Neural cell (in vitro differentiated cells): ENCODE data around the gene EFEMP1. TPM values are rescaled to one million over a fixed set of nuclear protein-coding genes. Genes with fewer than 3 reads are reported as not detected.

Experiments
- H2AFZ ChIP-seq: fragments of 200-600, 300-800 bp; sonication (generic), shearing (Covaris generic); 2 replicates; pipeline ENCODE4 v1.6.0; 2014; ENCODE audit warnings: low read depth, mild to moderate bottlenecking, antibody characterized with exemption, low read length, moderate library complexity
- H3F3A ChIP-seq: fragments of 200-600 bp; shearing (Covaris generic); 2 replicates; pipeline ENCODE4 v1.6.1; 2016; ENCODE audit warnings: mild to moderate bottlenecking, moderate library complexity, mixed read lengths, antibody characterized with exemption, low read length; ENCODE audit not compliant: insufficient read depth, poor library complexity, severe bottlenecking
- H3K27ac ChIP-seq: fragments of 200-600, 300-800 bp; sonication (generic), shearing (Covaris generic); 2 replicates; pipeline ENCODE4 v1.5.1; 2014; ENCODE audit warnings: mild to moderate bottlenecking, low read length, moderate library complexity
- H3K27me3 ChIP-seq: fragments of 300-800, 200-600 bp; sonication (generic), shearing (Covaris generic); 2 replicates; pipeline ENCODE4 v1.6.0; 2014; ENCODE audit warnings: mild to moderate bottlenecking, low read depth, low read length, moderate library complexity; ENCODE audit not compliant: insufficient read depth
- H3K36me3 ChIP-seq: fragments of 300-800, 200-600 bp; sonication (generic), shearing (Covaris generic); 2 replicates; pipeline ENCODE4 v1.5.1; 2014; ENCODE audit warnings: mild to moderate bottlenecking, antibody characterized with exemption, low read length, moderate library complexity; ENCODE audit not compliant: insufficient read depth
- H3K4me2 ChIP-seq: fragments of 300-800, 200-600 bp; sonication (generic), shearing (Covaris generic); 2 replicates; pipeline ENCODE4 v1.6.0; 2014; ENCODE audit warnings: mild to moderate bottlenecking, low read length
- H3K4me3 ChIP-seq: fragments of 300-800, 200-600 bp; sonication (generic), shearing (Covaris generic); 2 replicates; pipeline ENCODE4 v1.5.1; 2014; ENCODE audit warnings: mild to moderate bottlenecking, low read length, moderate library complexity
- H3K79me2 ChIP-seq: fragments of 200-600 bp; shearing (Covaris generic); replicated peaks from 2 replicates; pipeline ENCODE4 v1.6.0; 2014; ENCODE audit warnings: mild to moderate bottlenecking, low read length, moderate library complexity; ENCODE audit not compliant: insufficient read depth
- H3K9ac ChIP-seq: fragments of 300-800, 200-600 bp; sonication (generic), shearing (Covaris generic); 2 replicates; pipeline ENCODE4 v1.6.1; 2016; ENCODE audit warnings: mild to moderate bottlenecking, low read length, mixed read lengths
- H3K9me2 ChIP-seq: fragments of 200-600 bp; shearing (Covaris generic); 2 replicates; pipeline ENCODE4 v1.6.1; 2016; ENCODE audit warnings: mild to moderate bottlenecking, low read length, mixed read lengths; ENCODE audit not compliant: insufficient read depth
- H3K9me3 ChIP-seq: fragments of 200-600, 300-800 bp; sonication (generic), shearing (Covaris generic); 2 replicates; pipeline ENCODE4 v1.6.1; 2016; ENCODE audit warnings: mild to moderate bottlenecking, mixed run types, low read length, moderate library complexity, mixed read lengths
- H4K20me1 ChIP-seq: fragments of 200-600 bp; shearing (Covaris generic); 2 replicates; pipeline ENCODE4 v1.6.1; 2016; ENCODE audit warnings: mild to moderate bottlenecking, mixed run types; ENCODE audit not compliant: insufficient read depth
- CTCF ChIP-seq: fragments of 450-650 bp; IDR thresholded peaks from 2 replicates; pipeline ENCODE4 v1.5.1; 2014; ENCODE audit warnings: antibody characterized with exemption, mild to moderate bottlenecking, moderate library complexity; ENCODE audit not compliant: poor library complexity, severe bottlenecking
- EP300 ChIP-seq: fragments of 450-650 bp; conservative IDR thresholded peaks from 2 replicates; pipeline ENCODE4 v1.6.1; 2014; ENCODE audit warnings: antibody characterized with exemption, mild to moderate bottlenecking, moderate library complexity; ENCODE audit not compliant: poor library complexity, severe bottlenecking
- EZH2 ChIP-seq: fragments of 200-600, 300-800 bp; shearing (Covaris generic), sonication (generic); IDR thresholded peaks from 2 replicates; pipeline ENCODE4 v1.6.1; 2014; ENCODE audit warnings: antibody characterized with exemption, low read length, borderline replicate concordance, mild to moderate bottlenecking; ENCODE audit not compliant: insufficient read depth, poor library complexity, severe bottlenecking
- MXI1 ChIP-seq: fragments of 450-650 bp; conservative IDR thresholded peaks from 2 replicates; pipeline ENCODE4 v1.6.1; 2014; ENCODE audit warnings: antibody characterized with exemption, mild to moderate bottlenecking; ENCODE audit not compliant: poor library complexity, severe bottlenecking
- POLR2AphosphoS5 ChIP-seq: IDR thresholded peaks from 2 replicates; pipeline ENCODE4 v1.6.1; 2012
- RAD21 ChIP-seq: fragments of 450-650 bp; conservative IDR thresholded peaks from 2 replicates; pipeline ENCODE4 v1.6.1; 2014; ENCODE audit warnings: antibody characterized with exemption, mild to moderate bottlenecking, moderate library complexity
- REST ChIP-seq: IDR thresholded peaks from 2 replicates; pipeline ENCODE4 v1.6.1; 2012; ENCODE audit warnings: borderline replicate concordance
- SMC3 ChIP-seq: fragments of 450-650 bp; conservative IDR thresholded peaks from 2 replicates; pipeline ENCODE4 v1.6.1; 2014; ENCODE audit warnings: antibody characterized with exemption, mild to moderate bottlenecking, moderate library complexity; ENCODE audit not compliant: poor library complexity
- TAF1 ChIP-seq: IDR thresholded peaks from 2 replicates; pipeline ENCODE4 v1.6.1; 2012; ENCODE audit warnings: low read depth
- polyA plus RNA-seq: library from polyadenylated mRNA; depleted of rRNA; stranded (reverse); fragments of >200 nt; gene quantifications from 2 replicates; pipeline ENCODE4 v1.2.3, GENCODE V29; 2014

The EFEMP1 gene
- polyA plus RNA-seq, 1 donor from 2014 or later, result 2.7 TPM

GRCh38 chr2:55896633-55897032 lies 26.9 kb downstream of the EFEMP1 start:
- Histone ChIP-seq H3K27me3 (no peaks in the 10 kb centered on the region), H3K4me3 (no peak overlapping the region), H3K4me2 (no peak overlapping the region), H2AFZ (no peak overlapping the region), H4K20me1 (no peaks in the 10 kb centered on the region), H3K79me2 (no peaks in the 10 kb centered on the region), H3K9me3 (no peaks in the 10 kb centered on the region), H3F3A (no peaks in the 10 kb centered on the region), H3K9me2 (no peaks in the 10 kb centered on the region), H3K9ac (no peak overlapping the region), H3K36me3 (no peaks in the 10 kb centered on the region), H3K27ac (no peak overlapping the region)
- no peak for TF ChIP-seq SMC3
- TF ChIP-seq RAD21, result no peak
- TF ChIP-seq TAF1, result no peak
- TF ChIP-seq POLR2AphosphoS5, result no peak

GRCh38 chr2:55894720-55895119 lies 28.9 kb downstream of the EFEMP1 start:
- Histone ChIP-seq H3K9ac (no peak overlapping the region), H3K4me2 (no peak overlapping the region), H3K9me2 (no peaks in the 10 kb centered on the region), H3K27me3 (no peaks in the 10 kb centered on the region), H2AFZ (no peak overlapping the region), H3K79me2 (no peaks in the 10 kb centered on the region), H3K36me3 (no peaks in the 10 kb centered on the region), H3K9me3 (no peaks in the 10 kb centered on the region), H3F3A (no peaks in the 10 kb centered on the region), H4K20me1 (no peaks in the 10 kb centered on the region), H3K4me3 (no peak overlapping the region), H3K27ac (no peak overlapping the region)
- no peak for TF ChIP-seq RAD21
- no peak for TF ChIP-seq SMC3
- TF ChIP-seq MXI1, result no peak
- no peak for TF ChIP-seq POLR2AphosphoS5
- TF ChIP-seq EP300, result no peak
- no peak for TF ChIP-seq REST
- TF ChIP-seq TAF1, result no peak
- TF ChIP-seq EZH2, result no peak
- no peak for TF ChIP-seq CTCF

- Histone ChIP-seq H4K20me1 (no peaks in the 10 kb centered on the region), H3K27ac (no peak overlapping the region), H3K79me2 (no peaks in the 10 kb centered on the region), H3K9me2 (no peaks in the 10 kb centered on the region), H3K9ac (no peak overlapping the region), H3K36me3 (no peaks in the 10 kb centered on the region), H3K4me3 (no peak overlapping the region), H3K9me3 (no peaks in the 10 kb centered on the region), H3K27me3 (no peaks in the 10 kb centered on the region), H2AFZ (no peak overlapping the region), H3K4me2 (no peak overlapping the region), H3F3A (no peaks in the 10 kb centered on the region)
- TF ChIP-seq EP300 (no peak), REST (no peak), POLR2AphosphoS5 (no peak), MXI1 (no peak), EZH2 (no peak), TAF1 (no peak), RAD21 (no peak), SMC3 (no peak), CTCF (no peak)
Measured at GRCh38 chr2:55891671-55892094, 31.9 kb downstream of the EFEMP1 start.
